UCSD-AML1 (cell line): ENCODE results near the gene MAP6.
"Not testable (repeated sequence)": the region's sequence is repeated elsewhere in the genome, so short reads cannot be mapped to it uniquely, and the experiment has no call there.

ENCODE experiments used
- DNase-seq: peaks from one replicate; lab custom pipeline; 2025; ENCODE audit not compliant: unreplicated experiment; lab: John Stamatoyannopoulos, UW

The MAP6 gene

GRCh38 chr11:75593286-75593915 lies 75.4 kb downstream of the MAP6 start:
- no peak for DNase-seq

- DNase-seq, result no peak
Measured at GRCh38 chr11:75592715-75593114, 76.1 kb downstream of the MAP6 start.

DNA sequence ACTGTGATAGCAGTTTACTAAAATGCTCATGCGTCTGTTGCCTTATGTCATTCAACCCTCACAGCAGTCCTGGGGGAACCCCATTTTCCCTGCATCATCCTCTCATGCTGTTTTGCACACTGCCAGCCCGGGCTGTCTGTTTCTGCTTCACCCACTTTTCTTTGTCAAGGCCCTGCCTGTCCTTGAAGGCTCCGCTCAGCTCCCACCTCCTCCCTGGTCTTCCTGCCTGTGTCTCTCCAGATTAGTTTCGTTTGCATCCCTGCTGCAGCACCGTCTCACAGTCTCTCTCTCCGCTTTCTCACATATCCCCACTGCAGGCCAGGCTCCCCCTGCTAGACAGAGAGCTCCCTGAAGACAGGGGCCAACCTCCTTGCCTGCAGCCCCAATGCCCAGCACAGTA lies 76.9 kb downstream of the MAP6 start:
- DNase-seq, result no peak

- DNase-seq, result no peak
Measured at GRCh38 chr11:75591371-75591770, 77.5 kb downstream of the MAP6 start.

DNA sequence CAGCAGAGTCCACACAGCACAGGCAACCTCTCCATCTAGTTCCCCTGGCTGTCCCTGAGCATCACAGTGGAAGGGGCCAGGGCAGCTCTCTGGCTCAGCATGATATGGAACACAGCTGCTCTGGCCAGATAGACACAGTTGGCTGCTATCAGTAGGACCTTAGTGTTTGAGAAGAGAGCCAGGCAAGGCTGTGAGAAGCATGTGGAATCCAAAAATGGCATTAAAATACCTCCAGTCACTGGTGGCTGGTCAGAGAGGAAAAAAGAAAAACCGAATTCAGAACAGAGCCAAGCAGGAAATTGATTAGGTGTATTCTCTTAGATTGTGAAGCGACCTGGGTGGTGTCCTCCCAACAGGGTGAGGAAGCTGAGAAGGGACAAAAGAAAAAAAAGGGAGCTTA lies 78.9 kb downstream of the MAP6 start:
- no peak for DNase-seq

- DNase-seq, result no peak
Measured at GRCh38 chr11:75589051-75589450, 79.8 kb downstream of the MAP6 start.

DNA sequence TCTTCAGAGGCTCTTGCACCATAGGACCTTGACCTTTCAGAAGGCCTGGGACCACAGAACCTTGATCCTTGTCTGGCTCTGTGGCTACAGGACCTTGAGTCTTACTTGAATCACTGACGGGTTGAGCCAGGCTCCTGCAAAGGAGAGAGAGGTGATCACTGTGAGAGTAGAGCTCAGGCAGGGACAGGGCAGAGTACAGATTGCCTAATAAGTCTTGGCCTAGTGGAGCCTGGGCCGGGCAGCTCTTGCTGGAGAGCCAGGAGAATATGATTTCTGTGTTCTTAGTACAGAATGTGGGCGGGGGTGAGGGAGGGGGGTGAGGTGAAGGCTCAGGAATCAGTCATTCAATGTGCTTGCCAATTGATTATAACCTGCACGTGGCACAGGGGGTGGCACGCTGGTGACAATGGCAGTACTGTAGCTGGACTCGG lies 80.8 kb downstream of the MAP6 start:
- DNase-seq, result no peak

- DNase-seq, result no peak
Measured at GRCh38 chr11:75586395-75586794, 82.4 kb downstream of the MAP6 start.

- DNase-seq, result no peak
Measured at GRCh38 chr11:75585293-75585670, 83.6 kb downstream of the MAP6 start.

DNA sequence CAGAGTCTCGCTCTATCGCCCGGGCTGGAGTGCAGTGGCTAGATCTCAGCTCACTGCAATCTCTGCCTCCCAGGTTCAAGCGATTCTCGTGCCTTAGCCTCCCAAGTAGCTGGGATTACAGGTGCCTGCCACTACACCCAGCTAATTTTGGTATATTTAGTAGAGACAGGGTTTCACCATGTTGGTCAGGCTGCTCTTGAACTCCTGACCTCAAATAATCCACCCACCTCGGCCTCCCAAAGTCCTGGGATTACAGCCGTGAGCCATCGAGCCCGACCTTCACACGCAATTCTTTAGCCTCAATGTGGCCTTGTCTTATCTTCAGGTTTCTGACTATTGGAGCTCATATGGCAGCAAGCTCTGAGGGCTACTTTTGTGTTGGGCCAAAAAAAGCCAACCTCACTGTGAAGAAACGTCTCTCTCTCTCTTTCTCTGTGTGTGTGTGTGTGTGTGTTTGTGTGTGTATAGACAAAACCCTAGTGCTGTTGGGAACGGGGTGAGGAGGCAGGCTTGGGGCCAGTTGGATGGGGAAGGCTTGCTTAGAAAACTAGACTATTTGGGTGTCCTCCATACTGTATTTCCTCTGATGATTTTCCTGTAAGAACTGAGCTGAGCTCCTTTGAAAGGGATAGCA lies 84.1 kb downstream of the MAP6 start:
- DNase-seq, result not testable (repeated sequence)

DNA sequence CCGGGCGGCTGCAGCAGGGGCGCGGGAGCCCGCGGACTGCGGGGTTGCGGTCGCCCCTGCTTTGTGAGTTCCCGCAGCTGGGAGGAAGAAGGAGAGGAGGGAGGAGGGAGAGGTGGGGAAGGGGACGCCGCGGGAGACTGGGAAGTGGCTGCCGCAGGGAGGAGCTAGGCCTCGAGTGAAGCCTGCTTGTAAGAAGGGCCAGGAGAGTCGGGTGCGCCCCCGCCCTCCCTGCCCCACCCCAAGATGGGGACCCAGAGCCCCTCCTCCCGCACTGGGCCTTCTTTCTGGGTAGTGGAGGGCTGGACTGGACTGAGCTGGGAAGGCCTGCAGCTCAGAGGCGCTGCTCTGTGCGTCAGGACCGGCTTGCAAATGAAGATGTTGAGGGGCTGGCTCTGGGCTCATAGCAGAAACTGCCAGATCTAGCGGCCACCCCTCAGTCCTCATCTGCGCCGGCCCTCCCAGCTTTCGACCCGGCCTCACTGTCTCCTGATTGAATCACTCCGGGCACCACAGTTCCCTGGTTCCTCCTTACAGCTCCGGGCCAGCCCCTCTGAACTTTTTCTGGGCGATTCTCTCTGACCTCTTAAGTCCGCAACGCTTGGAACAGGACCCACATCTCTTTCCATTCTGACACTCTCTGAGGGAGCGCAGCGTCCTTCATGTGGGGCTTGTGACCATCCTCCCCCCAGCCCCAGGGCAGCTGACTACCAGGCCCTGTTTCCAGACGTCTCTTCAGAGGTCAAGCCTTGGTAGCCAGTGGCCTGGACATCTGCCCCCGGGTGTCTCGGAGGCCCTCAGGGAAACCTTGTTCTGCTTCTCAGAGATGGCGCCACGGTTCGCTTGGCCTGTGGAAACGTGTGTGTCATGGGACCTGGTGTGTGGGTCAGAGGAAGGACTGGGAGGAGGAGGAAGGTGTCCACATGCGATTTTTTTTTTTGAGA lies 84.8 kb downstream of the MAP6 start:
- peak; percentile 68 for DNase-seq

GRCh38 chr11:75582895-75583717 lies 85.7 kb downstream of the MAP6 start:
- DNase-seq, result peak; percentile 88

- DNase-seq, result no peak
Measured at GRCh38 chr11:75582506-75582894, 86.3 kb downstream of the MAP6 start.

DNA sequence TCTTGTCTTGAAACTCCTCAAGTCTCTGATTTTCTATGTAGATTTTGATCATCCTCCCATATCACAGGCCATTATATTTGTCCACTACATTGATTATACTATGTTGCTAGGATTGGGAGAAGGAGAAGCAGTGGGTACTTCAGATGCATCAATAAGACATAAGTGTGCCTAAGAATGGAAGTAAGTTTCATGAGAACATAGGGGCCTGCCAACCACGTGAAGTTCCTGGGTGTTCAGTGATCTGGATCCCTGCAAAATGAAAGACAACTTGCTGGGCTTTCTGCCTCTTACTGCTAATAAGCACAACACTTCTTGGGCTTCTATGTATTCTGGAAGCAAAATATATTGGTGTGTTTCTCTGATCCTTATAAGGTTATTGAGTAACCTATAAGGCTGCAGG lies 89.0 kb downstream of the MAP6 start:
- DNase-seq, result no peak

GRCh38 chr11:75578977-75579376 lies 89.9 kb downstream of the MAP6 start:
- DNase-seq, result no peak

DNA sequence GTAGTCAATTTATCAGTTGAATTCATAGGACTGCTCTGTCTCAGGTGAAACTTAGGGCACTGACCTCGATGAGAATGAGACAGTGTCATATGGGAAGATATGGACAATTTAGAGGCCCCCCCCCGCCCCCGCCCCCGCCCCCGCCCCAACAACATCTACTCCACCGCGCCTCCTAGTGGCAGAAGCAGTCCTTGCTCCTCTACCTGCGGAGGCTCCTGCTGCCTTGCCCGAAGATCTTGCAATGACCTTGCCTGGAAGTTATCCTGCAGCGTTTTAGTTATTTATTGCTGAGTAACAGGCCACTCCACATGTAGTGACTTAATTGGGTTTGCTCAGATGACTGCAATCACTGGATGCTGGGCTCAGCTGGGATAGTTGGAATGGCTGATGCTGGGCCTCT lies 91.6 kb downstream of the MAP6 start:
- DNase-seq, result peak; percentile 31

DNA sequence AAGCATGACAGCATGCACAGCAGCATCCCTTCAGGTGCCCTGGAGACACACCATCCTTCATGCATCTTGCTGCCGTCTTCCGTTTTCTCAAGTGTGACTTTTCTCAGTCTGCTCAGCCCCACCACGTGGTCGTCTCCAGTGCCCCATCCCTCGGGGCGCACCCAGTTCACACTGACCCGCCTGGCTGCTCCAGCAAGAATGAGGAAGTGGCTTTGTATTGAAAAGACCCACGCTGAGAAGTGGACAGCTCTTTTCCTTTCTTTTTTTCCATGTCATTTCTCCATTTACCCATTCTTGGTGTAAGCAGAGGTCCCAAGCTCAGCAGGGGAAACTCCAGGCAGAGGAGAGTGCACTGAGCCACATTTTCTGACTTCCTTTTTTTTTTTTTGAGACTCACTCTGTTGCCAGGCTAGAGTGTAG lies 92.3 kb downstream of the MAP6 start:
- peak; percentile 79 for DNase-seq

- no peak for DNase-seq
Measured at GRCh38 chr11:75576017-75576416, 92.8 kb downstream of the MAP6 start.

- no peak for DNase-seq
Measured at GRCh38 chr11:75574698-75575602, 93.9 kb downstream of the MAP6 start.

DNA sequence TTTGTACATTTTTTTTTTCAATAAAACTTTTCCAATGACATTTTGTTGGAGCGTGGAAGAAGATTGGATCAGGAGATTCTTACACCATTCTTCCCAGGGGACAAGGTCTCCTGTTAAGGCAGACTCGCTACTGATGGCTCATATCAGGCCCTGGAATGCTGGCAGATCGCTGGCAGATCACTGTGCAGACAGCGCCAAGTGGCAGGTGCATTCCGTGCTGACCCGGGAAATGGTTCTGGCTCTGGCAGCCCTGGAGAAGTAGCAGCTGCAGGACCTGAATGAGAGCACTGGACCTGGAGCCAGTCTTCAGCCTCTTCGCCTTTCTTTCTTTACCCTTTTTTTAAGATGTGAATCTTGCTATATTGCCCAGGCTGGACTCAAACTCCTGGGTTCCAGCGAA lies 96.1 kb downstream of the MAP6 start:
- no peak for DNase-seq
